ENCODE data around the gene CDK14.

Gene CDK14

DNA sequence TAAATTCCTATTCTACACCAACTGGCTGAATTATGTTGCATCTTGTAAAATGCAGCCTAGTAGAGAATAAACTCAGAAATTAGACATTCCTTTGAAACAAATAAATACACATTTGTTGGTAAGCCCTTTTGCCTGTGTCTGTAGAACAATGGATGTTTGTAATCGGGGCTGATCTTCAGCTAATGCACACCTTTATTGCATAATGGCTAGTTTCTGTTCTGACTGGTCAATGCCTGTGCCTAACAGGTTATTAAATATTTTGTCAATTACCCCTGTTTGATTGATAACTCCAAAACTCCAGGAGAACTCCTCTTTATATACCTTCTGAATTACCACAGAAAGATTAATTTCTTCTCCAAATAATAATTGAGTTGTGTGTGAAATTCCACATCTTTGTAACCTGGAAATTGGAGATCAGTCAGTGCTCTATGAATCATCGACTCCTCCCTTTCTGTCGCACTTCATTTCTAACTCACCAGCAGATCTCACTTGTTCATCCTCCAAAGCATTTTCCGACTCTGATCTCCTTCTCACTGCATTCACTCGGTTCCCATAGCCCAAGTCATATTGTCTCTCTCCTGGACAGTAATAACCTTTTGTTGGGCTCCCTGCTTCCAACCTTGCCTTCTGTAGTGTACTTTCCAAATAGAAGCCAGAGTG, 472.1 kb downstream of the CDK14 start:
- Histone ChIP-seq H3K27me3 (no peaks in the 10 kb centered on the region), H3K4me1 (ENCODE audit: control insufficient read depth in 1 of 2, insufficient read depth in 1 of 2, low read depth in 1 of 2, low read length in 1 of 2) (no peaks in the 10 kb centered on the region), H3K4me3 (ENCODE audit: low read depth in 1 of 2, low read length in 1 of 2) (no peak overlapping the region), H3K36me3 (no peaks in the 10 kb centered on the region), H3K27ac (no peak overlapping the region), H3K9me3 (no peaks in the 10 kb centered on the region)
- TF ChIP-seq, protein P1, sequence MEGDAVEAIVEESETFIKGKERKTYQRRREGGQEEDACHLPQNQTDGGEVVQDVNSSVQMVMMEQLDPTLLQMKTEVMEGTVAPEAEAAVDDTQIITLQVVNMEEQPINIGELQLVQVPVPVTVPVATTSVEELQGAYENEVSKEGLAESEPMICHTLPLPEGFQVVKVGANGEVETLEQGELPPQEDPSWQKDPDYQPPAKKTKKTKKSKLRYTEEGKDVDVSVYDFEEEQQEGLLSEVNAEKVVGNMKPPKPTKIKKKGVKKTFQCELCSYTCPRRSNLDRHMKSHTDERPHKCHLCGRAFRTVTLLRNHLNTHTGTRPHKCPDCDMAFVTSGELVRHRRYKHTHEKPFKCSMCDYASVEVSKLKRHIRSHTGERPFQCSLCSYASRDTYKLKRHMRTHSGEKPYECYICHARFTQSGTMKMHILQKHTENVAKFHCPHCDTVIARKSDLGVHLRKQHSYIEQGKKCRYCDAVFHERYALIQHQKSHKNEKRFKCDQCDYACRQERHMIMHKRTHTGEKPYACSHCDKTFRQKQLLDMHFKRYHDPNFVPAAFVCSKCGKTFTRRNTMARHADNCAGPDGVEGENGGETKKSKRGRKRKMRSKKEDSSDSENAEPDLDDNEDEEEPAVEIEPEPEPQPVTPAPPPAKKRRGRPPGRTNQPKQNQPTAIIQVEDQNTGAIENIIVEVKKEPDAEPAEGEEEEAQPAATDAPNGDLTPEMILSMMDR (IDR thresholded peaks at IDR 0.05), result no peak

DNA sequence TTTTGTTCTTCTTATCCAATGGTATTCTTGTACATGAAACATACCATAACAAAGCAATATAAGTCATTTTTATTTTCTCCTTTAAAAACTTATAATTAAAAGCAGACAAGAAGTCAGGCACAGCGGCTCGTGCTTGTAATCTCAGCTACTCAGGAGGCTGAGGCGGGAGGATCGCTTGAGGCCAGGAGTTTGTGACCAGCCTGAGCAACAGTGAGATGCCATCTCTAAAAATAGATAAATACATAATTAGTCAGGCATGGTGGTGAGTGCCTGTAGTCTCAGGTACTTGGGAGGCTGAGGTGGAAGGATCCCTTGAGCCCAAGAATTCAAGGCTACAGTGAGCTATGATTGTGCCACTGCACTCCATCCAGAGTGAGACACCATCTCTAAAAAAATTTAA, 473.0 kb downstream of the CDK14 start:
- TF ChIP-seq, protein P1 (IDR thresholded peaks at IDR 0.05), result no peak
- H3K4me1 ChIP-seq (ENCODE audit: control insufficient read depth in 1 of 2, insufficient read depth in 1 of 2, low read depth in 1 of 2, low read length in 1 of 2), result no peaks in the 10 kb centered on the region
- H3K4me3 ChIP-seq (ENCODE audit: low read depth in 1 of 2, low read length in 1 of 2), result no peak overlapping the region
- no peaks in the 10 kb centered on the region for H3K27me3 ChIP-seq
- no peaks in the 10 kb centered on the region for H3K36me3 ChIP-seq
- no peak overlapping the region for H3K27ac ChIP-seq
- no peaks in the 10 kb centered on the region for H3K9me3 ChIP-seq

DNA sequence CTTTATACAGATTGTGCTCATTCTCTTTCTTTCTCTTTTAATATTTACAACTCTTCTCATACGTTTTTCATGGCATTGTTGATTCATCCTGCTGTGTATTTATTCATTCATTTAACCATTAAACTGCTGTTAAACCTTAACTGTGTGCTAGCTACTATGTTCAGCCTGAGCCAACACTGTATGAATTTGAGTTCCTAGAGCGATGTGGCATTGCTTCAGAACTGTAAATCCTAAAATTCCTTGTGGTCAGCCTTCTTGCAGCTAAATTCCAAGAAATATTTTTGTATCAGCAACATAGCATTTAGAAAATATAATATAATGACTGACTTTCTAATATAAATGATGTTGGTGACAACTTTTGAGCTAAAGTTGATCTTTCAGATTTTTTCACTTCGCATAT, 483.4 kb downstream of the CDK14 start:
- Histone ChIP-seq H3K36me3 (peaks cover 4% of the 10 kb centered on the region), H3K27me3 (no peaks in the 10 kb centered on the region), H3K9me3 (no peaks in the 10 kb centered on the region), H3K4me3 (ENCODE audit: low read depth in 1 of 2, low read length in 1 of 2) (no peak overlapping the region), H3K27ac (no peak overlapping the region), H3K4me1 (ENCODE audit: control insufficient read depth in 1 of 2, insufficient read depth in 1 of 2, low read depth in 1 of 2, low read length in 1 of 2) (no peaks in the 10 kb centered on the region)
- TF ChIP-seq, protein P1 (IDR thresholded peaks at IDR 0.05), result no peak

DNA sequence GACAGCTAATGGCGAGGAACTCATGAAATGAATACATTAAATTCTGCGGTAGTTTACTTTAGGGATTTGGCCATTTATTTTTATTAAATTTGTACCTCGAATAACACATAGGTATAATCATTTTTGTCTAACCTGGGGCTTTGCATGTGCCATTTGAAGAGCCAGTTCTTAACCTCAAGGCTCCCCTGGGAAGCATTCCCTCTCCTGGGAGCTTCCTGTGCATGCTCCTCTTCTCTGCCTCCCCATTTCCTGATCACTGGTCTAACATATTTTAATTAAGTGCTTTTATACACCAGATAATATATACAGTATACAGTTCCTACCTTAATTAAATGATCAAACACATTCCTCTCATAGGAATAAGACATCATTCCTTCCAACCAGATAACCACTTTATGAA, 484.2 kb downstream of the CDK14 start:
- no peaks in the 10 kb centered on the region for H3K4me1 ChIP-seq (ENCODE audit: control insufficient read depth in 1 of 2, insufficient read depth in 1 of 2, low read depth in 1 of 2, low read length in 1 of 2)
- TF ChIP-seq, protein P1 (IDR thresholded peaks at IDR 0.05), result no peak
- no peaks in the 10 kb centered on the region for H3K27me3 ChIP-seq

DNA sequence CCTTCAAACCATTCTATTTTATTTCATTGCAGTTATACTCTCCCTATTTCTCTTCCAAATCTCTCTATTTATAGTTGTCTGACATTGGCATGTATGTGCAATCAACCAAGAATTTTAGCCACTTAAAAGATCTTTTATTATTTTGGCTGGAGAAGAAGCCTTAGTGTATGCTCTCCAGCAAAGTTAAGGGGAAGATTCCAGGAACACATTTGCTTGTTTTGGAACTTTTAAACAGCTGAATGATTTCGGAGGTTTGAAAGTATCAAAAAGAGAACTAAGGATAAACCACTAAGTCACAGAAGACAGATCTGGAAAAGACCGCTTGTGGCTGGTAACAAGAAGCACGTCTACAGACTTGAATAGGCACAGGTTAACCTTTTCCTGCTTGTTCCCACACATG, 485.9 kb downstream of the CDK14 start:
- H3K27ac ChIP-seq, result no peak overlapping the region
- no peak overlapping the region for H3K4me3 ChIP-seq (ENCODE audit: low read depth in 1 of 2, low read length in 1 of 2)
- TF ChIP-seq, protein P1 (IDR thresholded peaks at IDR 0.05), result no peak
- no peaks in the 10 kb centered on the region for H3K4me1 ChIP-seq (ENCODE audit: control insufficient read depth in 1 of 2, insufficient read depth in 1 of 2, low read depth in 1 of 2, low read length in 1 of 2)
- H3K27me3 ChIP-seq, result no peaks in the 10 kb centered on the region
- peaks cover 7% of the 10 kb centered on the region for H3K36me3 ChIP-seq
- no peaks in the 10 kb centered on the region for H3K9me3 ChIP-seq

More for the DNA sequence above, 484.2 kb downstream of the CDK14 start:
- Histone ChIP-seq H3K4me3 (ENCODE audit: low read depth in 1 of 2, low read length in 1 of 2) (no peak overlapping the region), H3K9me3 (no peaks in the 10 kb centered on the region), H3K27ac (no peak overlapping the region), H3K36me3 (peaks cover 7% of the 10 kb centered on the region)

All from neutrophil (primary cell).